ENCODE data around the gene IYD. TPM values are rescaled to one million over a fixed set of nuclear protein-coding genes. Genes with fewer than 3 reads are reported as not detected.

IYD gene
- total RNA-seq, result not detected in 2 replicates

GRCh38 chr6:150368762-150369161, at the start of gene IYD:
Gene IYD, plus strand, starts transcription at chr6:150369012. Its CDS starts 20 bp downstream, at chr6:150369032.

Other genes with a start within 250 kb of the IYD start
- not detected in 2 replicates for gene PPP1R14C, start 226.0 kb upstream of the IYD start, total RNA-seq
- 31.2 and 50.9 TPM in 2 replicates for gene PLEKHG1, start 230.9 kb downstream of the IYD start, total RNA-seq